Activated CD8-positive, alpha-beta T cell treated with anti-CD3 and anti-CD28 coated beads, Interleukin-2, amount 10 ng/mL, durations not matched to agents 7 days and 5 days (primary cell): ENCODE measurements around the gene GPC5. TPM values are rescaled to one million over a fixed set of nuclear protein-coding genes. Genes with fewer than 3 reads are reported as not detected.
"Not testable (repeated sequence)": the region's sequence is repeated elsewhere in the genome, so short reads cannot be mapped to it uniquely, and the experiment has no call there.

Source experiments
- ATAC-seq: fragments of 150-1000 bp; cut with Tn5 transposase; one replicate; pipeline ENCODE4 v1.10.0; 2021; ENCODE audit warnings: moderate library complexity
- CTCF ChIA-PET: fragments of 350-600 bp; sonication (Branson Sonifier 250); formaldehyde crosslinking; loops from one replicate; lab custom pipeline; 2021; ENCODE audit warnings: antibody characterized with exemption; lab: Charles Lee
- POLR2A ChIA-PET: fragments of 350-600 bp; sonication (Branson Sonifier 250); formaldehyde crosslinking; loops from one replicate; lab custom pipeline; 2021; ENCODE audit warnings: antibody characterized with exemption; lab: Charles Lee
- DNase-seq: peaks from one replicate; pipeline ENCODE4 v3.0.0-alpha.2; 2020
- H3K27ac Mint-ChIP-seq: one replicate; pipeline ENCODE4 v1.8.0; 2021; ENCODE audit warnings: mild to moderate bottlenecking, mixed read lengths
- H3K27me3 Mint-ChIP-seq: one replicate; pipeline ENCODE4 v1.8.0; 2021; ENCODE audit warnings: low read depth, mixed read lengths
- H3K36me3 Mint-ChIP-seq: one replicate; pipeline ENCODE4 v1.8.0; 2021; ENCODE audit warnings: low read depth, mixed read lengths
- H3K4me1 Mint-ChIP-seq: one replicate; pipeline ENCODE4 v1.8.0; 2021; ENCODE audit warnings: low read depth, mixed read lengths
- H3K4me3 Mint-ChIP-seq: one replicate; pipeline ENCODE4 v1.8.0; 2021; ENCODE audit warnings: mild to moderate bottlenecking, mixed read lengths
- H3K9me3 Mint-ChIP-seq: one replicate; pipeline ENCODE4 v1.8.0; 2022; ENCODE audit warnings: mixed read lengths; ENCODE audit not compliant: insufficient read depth
- microRNA-seq: library from miRNA; unstranded; fragments of <30 nt; microRNA quantifications from one replicate; pipeline ENCODE4 v1.2.0, GENCODE V29; 2022
- total RNA-seq, 2 experiments: library from RNA; stranded (reverse); gene quantifications; one replicate each; pipeline ENCODE4 v1.2.3, GENCODE V29; 2021

Gene GPC5
- total RNA-seq, 2 experiments from 2014 or later = not detected

- CTCF ChIA-PET = no interaction called here
- no peak for DNase-seq
Observed at GRCh38 chr13:92886535-92887077, 1488.2 kb downstream of the GPC5 start.

DNA sequence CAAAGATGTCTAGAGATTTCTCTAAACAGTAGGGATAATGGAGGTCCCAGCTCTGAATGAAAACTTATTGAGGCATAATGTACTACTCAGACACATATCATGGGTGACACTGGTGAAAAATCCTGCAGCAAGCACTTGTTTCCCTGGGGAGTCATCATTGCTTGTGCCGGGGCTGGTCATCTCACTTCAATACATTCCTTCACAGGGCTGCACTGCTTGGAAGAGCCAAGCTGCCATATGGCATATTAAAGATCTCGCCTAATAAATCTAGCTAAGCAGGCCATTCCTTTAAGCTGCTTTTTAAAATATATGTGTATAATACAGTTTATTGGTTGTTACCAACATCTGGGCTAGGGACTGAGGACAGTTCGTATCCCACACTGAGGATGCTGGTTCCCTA lies 1496.0 kb downstream of the GPC5 start:
- Mint-ChIP-seq H3K4me3 (no peak overlapping the region), H3K9me3 (no peaks in the 10 kb centered on the region), H3K27ac (no peak overlapping the region), H3K27me3 (no peaks in the 10 kb centered on the region), H3K36me3 (no peaks in the 10 kb centered on the region), H3K4me1 (no peaks in the 10 kb centered on the region)
- ChIA-PET CTCF (no interaction called here), POLR2A (no interaction called here)
- ATAC-seq (no peak), DNase-seq (no peak)

More at GRCh38 chr13:92886535-92887077, 1488.2 kb downstream of the GPC5 start:
- ATAC-seq = no peak
- no peak overlapping the region for H3K27ac Mint-ChIP-seq
- H3K9me3 Mint-ChIP-seq = peaks cover 14% of the 10 kb centered on the region
- H3K4me3 Mint-ChIP-seq = no peak overlapping the region
- H3K36me3 Mint-ChIP-seq = no peaks in the 10 kb centered on the region
- POLR2A ChIA-PET = no interaction called here
- H3K27me3 Mint-ChIP-seq = no peaks in the 10 kb centered on the region
- H3K4me1 Mint-ChIP-seq = no peaks in the 10 kb centered on the region

DNA sequence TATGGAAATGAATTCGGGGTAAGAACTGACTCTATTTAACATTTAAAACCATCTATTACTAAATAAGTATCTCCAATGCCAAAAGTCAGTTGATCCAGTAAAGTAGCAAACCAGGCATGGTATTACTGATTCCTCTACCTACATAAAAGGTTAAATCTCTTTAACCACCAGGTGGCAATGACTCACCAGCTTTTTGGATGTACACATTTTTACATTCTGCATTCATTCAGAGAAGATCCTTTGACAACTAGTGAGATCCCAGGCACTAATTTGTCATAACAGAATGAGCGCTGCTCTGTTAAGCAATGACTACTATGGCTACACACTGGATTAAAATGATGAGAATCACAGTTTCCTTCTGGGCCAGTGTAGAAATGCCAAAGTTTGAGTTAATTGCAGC lies 1498.4 kb downstream of the GPC5 start:
- no peak overlapping the region for H3K4me3 Mint-ChIP-seq

DNA sequence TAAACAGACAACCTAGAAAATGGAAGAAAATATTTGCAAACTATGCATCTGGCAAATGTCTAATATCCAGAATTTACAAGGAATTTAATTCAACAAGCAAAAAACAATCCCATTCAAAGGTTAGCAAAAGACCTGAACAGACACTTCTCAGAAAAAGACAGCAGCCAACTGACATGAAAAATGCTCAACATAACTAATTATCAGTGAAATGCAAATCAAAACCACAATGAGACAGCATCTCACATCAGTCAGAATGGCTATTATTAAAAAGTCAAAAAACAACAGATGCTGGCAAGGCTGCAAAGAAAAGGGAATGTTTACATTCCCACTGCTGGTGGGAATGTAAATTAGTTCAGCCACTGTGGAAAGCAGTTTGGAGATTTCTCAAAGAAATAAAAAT lies 1500.5 kb downstream of the GPC5 start:
- H3K4me3 Mint-ChIP-seq, H3K4me1 Mint-ChIP-seq, ATAC-seq, H3K27me3 Mint-ChIP-seq, H3K27ac Mint-ChIP-seq, POLR2A ChIA-PET, H3K9me3 Mint-ChIP-seq, DNase-seq, CTCF ChIA-PET, H3K36me3 Mint-ChIP-seq: not testable (repeated sequence)

More for the DNA sequence above, 1498.4 kb downstream of the GPC5 start:
- Mint-ChIP-seq H3K36me3 (no peaks in the 10 kb centered on the region), H3K27me3 (no peaks in the 10 kb centered on the region), H3K4me1 (no peaks in the 10 kb centered on the region), H3K9me3 (no peaks in the 10 kb centered on the region), H3K27ac (no peak overlapping the region)
- ChIA-PET CTCF (no interaction called here), POLR2A (no interaction called here)
- ATAC-seq (no peak), DNase-seq (no peak)

DNA sequence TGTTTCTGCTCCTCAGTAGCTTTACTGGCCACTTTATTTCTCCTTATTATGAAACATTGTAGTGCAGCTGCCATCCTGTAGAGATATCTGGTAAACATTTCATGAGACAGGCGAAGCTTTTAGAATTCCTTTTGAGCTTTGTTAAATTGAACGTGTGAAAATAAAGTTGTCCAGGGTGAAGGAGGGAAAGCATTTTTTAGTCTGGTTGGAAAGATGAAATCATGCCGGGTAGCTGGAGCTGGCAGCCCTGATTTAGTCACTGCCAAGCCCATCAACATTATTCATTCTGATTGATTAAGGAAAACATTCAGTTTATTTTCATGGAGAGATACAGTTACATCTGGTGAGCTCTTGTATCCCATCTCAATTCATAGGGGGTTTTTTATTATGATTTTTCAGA lies 1502.0 kb downstream of the GPC5 start:
- Mint-ChIP-seq H3K9me3 (no peaks in the 10 kb centered on the region), H3K4me3 (no peak overlapping the region), H3K27ac (no peak overlapping the region), H3K36me3 (no peaks in the 10 kb centered on the region), H3K27me3 (no peaks in the 10 kb centered on the region), H3K4me1 (no peaks in the 10 kb centered on the region)
- ChIA-PET CTCF (no interaction called here), POLR2A (no interaction called here)
- no peak for DNase-seq
- ATAC-seq = no peak

DNA sequence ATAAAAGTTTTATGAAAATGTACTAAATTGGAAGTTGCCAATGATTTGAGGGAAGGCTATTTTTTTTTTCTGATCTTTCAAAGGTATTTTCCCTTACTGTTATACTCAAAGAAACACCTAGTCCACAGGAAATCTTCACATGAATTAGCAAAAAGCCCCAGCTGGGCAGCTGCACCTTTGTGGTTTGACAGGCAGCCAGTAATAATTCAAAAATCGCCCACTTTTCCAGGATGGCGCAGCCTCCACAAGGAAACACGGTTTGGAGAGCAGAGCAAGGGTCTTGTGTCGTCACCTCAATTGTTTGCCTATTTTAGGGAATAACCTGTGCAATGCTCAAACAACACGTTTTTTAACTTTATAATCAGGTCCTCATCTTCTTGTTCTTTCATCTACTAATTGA lies 1503.3 kb downstream of the GPC5 start:
- no peak for DNase-seq
- H3K4me1 Mint-ChIP-seq = no peaks in the 10 kb centered on the region
- no peaks in the 10 kb centered on the region for H3K9me3 Mint-ChIP-seq
- CTCF ChIA-PET = no interaction called here
- no peak overlapping the region for H3K4me3 Mint-ChIP-seq
- no peaks in the 10 kb centered on the region for H3K27me3 Mint-ChIP-seq
- no peak overlapping the region for H3K27ac Mint-ChIP-seq
- H3K36me3 Mint-ChIP-seq = no peaks in the 10 kb centered on the region
- no peak for ATAC-seq
- POLR2A ChIA-PET = no interaction called here

DNA sequence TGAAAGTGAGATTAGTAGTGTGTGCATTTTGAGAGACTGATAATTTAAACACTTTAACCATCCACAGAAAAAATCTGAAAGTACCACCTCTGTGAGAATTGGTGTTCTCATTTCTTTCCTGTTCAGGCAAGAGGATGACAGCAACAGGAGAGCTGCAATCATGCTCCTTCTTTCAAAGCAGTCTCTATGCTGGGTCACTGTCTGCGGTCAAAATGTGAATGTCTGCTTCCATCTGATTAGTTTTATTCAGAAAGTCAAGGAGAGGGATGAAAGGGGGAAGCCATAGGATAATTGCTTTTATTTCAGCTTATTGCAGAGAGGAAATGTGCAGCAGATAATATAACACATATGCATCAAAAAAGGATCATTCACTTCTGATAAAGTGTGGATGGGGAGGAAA lies 1514.2 kb downstream of the GPC5 start:
- H3K36me3 Mint-ChIP-seq = no peaks in the 10 kb centered on the region

DNA sequence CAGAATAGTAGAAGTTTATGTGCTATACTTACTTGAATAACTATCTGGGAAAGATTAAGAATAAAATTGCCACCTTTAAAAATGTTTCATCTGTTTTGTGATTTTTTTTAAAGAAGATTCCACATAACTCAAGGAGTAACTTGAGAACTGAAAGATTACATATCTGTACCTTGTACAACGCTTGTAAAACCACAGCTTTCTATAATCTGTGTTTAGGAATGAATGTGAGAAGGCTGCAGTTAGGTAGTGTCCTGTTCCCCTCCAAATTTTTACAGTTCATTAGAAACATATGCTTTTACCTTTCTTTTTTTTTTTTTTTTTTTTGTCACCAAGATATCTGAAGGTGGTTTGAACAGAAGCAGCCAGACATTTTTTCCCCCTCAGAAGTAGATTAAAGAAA lies 1515.4 kb downstream of the GPC5 start:
- POLR2A ChIA-PET = no interaction called here
- H3K9me3 Mint-ChIP-seq = no peaks in the 10 kb centered on the region
- no peak overlapping the region for H3K4me3 Mint-ChIP-seq
- H3K36me3 Mint-ChIP-seq = no peaks in the 10 kb centered on the region
- no peaks in the 10 kb centered on the region for H3K4me1 Mint-ChIP-seq
- DNase-seq (no peak), ATAC-seq (no peak)
- no peak overlapping the region for H3K27ac Mint-ChIP-seq
- CTCF ChIA-PET = no interaction called here
- H3K27me3 Mint-ChIP-seq = no peaks in the 10 kb centered on the region

More for the DNA sequence above, 1514.2 kb downstream of the GPC5 start:
- H3K27me3 Mint-ChIP-seq = no peaks in the 10 kb centered on the region
- POLR2A ChIA-PET = no interaction called here
- no peaks in the 10 kb centered on the region for H3K9me3 Mint-ChIP-seq
- CTCF ChIA-PET = no interaction called here
- H3K27ac Mint-ChIP-seq = no peak overlapping the region
- H3K4me1 Mint-ChIP-seq = no peaks in the 10 kb centered on the region
- H3K4me3 Mint-ChIP-seq = no peak overlapping the region
- DNase-seq = no peak
- no peak for ATAC-seq

Small RNA genes lying within 50 kb of the gene (microRNA-seq; reads per million reads assigned to microRNA genes)
- not detected for gene MIR548AS

Other genes with a start within 250 kb of the GPC5 start
- 1 to 10 TPM; 8.1 to 9.9 TPM for gene MIR17HG, start 50.9 kb upstream of the GPC5 start, total RNA-seq